HUES48 (cell line): Measurements from ENCODE around the gene OSBP2.
"Not testable (repeated sequence)": the region's sequence is repeated elsewhere in the genome, so short reads cannot be mapped to it uniquely, and the experiment has no call there.

Experiments used
- H3K27ac ChIP-seq: one replicate; pipeline ENCODE4 v1.7.0; 2013; ENCODE audit warnings: low read depth, low read length, inconsistent platforms
- H3K27me3 ChIP-seq: 2 replicates; pipeline ENCODE4 v1.6.1; 2013; ENCODE audit warnings: mild to moderate bottlenecking, low read length; ENCODE audit not compliant: control insufficient read depth, insufficient read depth
- H3K36me3 ChIP-seq: 2 replicates; pipeline ENCODE4 v1.6.1; 2013; ENCODE audit warnings: low read length; ENCODE audit not compliant: control insufficient read depth, insufficient read depth
- H3K4me1 ChIP-seq: 2 replicates; pipeline ENCODE4 v1.6.1; 2013; ENCODE audit warnings: mild to moderate bottlenecking, low read length; ENCODE audit not compliant: control insufficient read depth, insufficient read depth
- H3K4me3 ChIP-seq: 2 replicates; pipeline ENCODE4 v1.5.1; 2013; ENCODE audit warnings: mild to moderate bottlenecking, low read depth, low read length
- H3K9ac ChIP-seq: 2 replicates; pipeline ENCODE4 v1.6.1; 2013; ENCODE audit warnings: mild to moderate bottlenecking, low read depth, low read length, moderate library complexity
- H3K9me3 ChIP-seq: 2 replicates; pipeline ENCODE4 v1.6.1; 2013; ENCODE audit warnings: low read length; ENCODE audit not compliant: control insufficient read depth, insufficient read depth

The OSBP2 gene

DNA sequence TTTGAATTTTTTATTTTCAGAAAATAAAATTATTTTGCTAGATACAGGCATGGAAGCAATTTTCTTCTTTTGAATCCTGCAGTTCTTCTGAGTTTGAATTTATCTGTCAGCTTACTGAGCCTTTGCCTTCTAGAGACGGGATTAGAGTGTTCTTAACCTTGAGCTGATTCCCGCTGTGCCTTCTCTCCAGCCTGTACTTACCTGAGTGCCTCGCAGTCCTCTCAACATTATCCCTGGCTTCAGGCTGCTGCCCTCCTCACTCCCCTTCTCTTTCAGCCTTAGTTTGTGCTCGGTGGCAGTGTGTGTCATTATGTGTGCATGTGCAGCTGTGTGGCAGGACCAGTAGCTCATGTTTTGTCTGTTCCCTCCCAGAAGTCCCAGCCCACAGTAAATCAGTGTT lies 24.3 kb downstream of the OSBP2 start:
- Histone ChIP-seq H3K36me3 (no peaks in the 10 kb centered on the region), H3K4me1 (no peaks in the 10 kb centered on the region), H3K9ac (no peak overlapping the region), H3K27me3 (no peaks in the 10 kb centered on the region), H3K4me3 (no peak overlapping the region), H3K9me3 (no peaks in the 10 kb centered on the region), H3K27ac (no peak overlapping the region)

DNA sequence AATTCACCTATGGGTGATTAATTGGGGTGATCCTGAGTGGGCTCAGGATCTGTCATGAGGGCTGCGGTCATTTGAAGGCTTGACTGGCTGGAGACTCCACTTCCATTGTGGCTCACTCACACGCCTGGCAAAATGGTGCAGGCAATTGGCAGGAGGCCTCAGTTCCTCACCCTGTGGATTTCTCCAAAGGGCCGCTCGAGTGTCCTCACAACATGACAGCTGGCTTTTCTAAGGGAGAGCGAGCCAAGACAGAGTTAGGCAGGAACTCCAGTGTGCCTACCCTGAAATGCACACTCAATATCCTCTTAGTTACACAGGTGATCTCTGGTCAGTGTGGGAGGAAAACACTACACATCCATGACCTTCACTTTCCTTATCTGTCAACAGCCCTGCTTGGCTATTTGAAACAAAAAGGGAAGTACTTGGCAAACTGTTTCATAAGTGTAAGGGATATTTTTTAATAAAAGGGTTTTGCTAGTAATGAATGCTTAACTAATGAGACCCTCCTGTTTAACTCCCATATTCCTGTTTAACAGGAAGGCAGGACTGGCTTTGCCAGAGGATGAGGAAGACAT lies 25.7 kb downstream of the OSBP2 start:
- Histone ChIP-seq H3K9me3 (no peaks in the 10 kb centered on the region), H3K27ac (no peak overlapping the region), H3K4me3 (no peak overlapping the region)

DNA sequence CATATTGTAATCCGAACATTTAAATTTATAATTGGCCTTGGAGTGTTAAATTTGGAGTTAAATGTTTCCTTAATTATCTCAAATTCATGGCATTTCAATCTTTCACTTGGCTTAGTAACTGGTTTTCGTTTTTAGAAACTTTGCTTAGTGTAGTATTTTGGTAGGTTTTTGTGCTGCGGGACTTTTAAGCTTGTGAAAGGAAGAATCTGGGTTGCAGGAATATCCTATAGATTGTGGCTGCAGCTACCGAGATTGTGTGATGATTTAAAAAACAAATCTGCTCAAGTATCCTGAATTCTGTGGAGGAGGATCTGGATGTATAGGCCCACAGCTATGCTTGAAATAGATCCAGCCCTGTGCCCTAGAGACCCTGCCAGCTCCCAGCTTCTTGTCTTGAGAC lies 27.1 kb downstream of the OSBP2 start:
- Histone ChIP-seq H3K36me3 (no peaks in the 10 kb centered on the region), H3K27me3 (no peaks in the 10 kb centered on the region), H3K9me3 (no peaks in the 10 kb centered on the region), H3K27ac (no peak overlapping the region), H3K4me1 (no peaks in the 10 kb centered on the region), H3K4me3 (no peak overlapping the region), H3K9ac (no peak overlapping the region)

More for the DNA sequence above, 25.7 kb downstream of the OSBP2 start:
- Histone ChIP-seq H3K9ac (no peak overlapping the region), H3K27me3 (no peaks in the 10 kb centered on the region), H3K4me1 (no peaks in the 10 kb centered on the region), H3K36me3 (no peaks in the 10 kb centered on the region)

DNA sequence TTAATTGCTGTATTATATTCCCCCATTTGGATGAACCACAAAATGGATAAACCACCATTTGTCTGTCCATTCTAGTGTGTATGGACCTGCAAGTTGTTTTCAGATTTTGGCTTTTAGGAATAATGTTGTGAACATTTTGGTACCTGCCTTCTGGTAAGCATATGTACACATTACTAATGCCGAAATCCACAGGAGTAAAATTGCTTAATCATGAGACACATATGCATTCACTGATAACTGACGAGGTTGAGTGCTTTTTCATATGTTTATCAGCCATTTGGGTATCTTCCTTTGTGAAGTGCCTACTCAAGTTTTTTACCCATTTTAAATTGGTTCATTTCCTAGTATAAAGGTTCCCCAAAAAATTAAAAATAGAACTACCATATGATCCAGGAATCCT lies 34.2 kb downstream of the OSBP2 start:
- Histone ChIP-seq H3K9ac (no peak overlapping the region), H3K4me1 (no peaks in the 10 kb centered on the region), H3K9me3 (no peaks in the 10 kb centered on the region), H3K36me3 (no peaks in the 10 kb centered on the region), H3K27me3 (no peaks in the 10 kb centered on the region), H3K27ac (no peak overlapping the region), H3K4me3 (no peak overlapping the region)

DNA sequence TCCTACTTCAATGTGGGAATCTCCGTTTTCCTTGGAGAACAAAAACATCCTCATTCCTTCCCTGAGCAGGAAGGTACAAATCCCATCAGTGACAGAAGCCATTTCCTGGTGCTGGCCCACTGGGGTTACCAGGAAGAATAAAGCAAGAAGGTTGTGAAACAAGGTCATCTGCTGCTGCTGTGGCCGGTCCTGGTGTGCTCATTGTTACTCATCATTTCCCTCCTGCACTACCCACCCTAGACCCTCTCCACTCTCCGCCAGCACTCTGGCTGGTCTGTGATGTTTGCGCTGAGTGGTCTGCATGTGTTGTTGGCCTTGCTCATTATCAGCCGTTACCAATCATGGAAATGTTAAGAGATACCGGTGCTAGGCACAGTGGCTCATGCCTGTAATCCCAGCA lies 37.0 kb downstream of the OSBP2 start:
- Histone ChIP-seq H3K4me1 (no peaks in the 10 kb centered on the region), H3K9me3 (no peaks in the 10 kb centered on the region), H3K4me3 (no peak overlapping the region), H3K27me3 (no peaks in the 10 kb centered on the region), H3K36me3 (no peaks in the 10 kb centered on the region), H3K27ac (no peak overlapping the region), H3K9ac (no peak overlapping the region)

DNA sequence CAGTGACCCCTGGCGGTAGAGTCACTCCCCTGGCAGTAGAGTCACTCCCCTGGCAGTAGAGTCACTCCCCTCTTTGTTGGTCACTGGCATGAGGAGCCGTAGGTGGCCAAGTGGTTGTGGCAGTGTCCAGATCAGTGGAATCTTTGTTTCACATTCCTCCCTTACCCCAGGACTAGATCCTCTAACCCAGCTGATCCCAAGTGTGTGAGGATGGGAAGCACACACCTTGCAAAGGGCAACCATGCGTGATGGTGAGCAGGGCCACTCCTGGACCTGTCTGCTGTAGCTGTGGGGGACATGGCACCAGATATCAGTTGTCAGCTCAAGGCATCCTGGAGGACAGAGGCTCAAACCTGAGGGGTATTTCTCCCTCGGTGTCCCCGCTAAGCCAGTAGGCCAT lies 37.8 kb downstream of the OSBP2 start:
- H3K4me1 ChIP-seq = no peaks in the 10 kb centered on the region
- no peak overlapping the region for H3K9ac ChIP-seq
- no peaks in the 10 kb centered on the region for H3K36me3 ChIP-seq
- H3K27me3 ChIP-seq = no peaks in the 10 kb centered on the region
- no peak overlapping the region for H3K4me3 ChIP-seq
- H3K9me3 ChIP-seq = no peaks in the 10 kb centered on the region
- H3K27ac ChIP-seq = no peak overlapping the region

DNA sequence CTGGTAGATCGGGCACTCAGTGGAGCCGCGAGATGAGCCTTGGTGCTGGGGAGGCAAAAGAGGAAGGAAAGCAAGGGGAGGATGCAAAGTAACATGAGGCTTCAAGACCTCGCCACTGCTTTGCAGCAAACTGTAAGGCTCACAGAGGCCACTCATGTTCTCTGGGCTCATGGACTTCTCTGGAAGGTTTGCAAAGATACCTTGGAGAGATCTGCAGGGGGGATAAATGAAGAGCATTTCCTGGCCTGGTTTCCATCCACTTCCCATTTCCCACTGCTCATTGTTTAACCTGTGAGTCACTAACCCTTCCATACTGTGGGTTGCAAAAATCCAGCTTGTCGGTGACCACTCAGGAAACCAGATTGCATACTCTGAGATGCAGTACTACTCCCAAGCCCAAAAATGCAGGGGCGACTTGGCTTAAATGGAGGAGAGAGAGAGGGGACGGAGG lies 38.5 kb downstream of the OSBP2 start:
- Histone ChIP-seq H3K36me3 (no peaks in the 10 kb centered on the region), H3K27ac (no peak overlapping the region), H3K4me1 (no peaks in the 10 kb centered on the region), H3K9ac (no peak overlapping the region), H3K27me3 (no peaks in the 10 kb centered on the region), H3K4me3 (no peak overlapping the region), H3K9me3 (no peaks in the 10 kb centered on the region)

DNA sequence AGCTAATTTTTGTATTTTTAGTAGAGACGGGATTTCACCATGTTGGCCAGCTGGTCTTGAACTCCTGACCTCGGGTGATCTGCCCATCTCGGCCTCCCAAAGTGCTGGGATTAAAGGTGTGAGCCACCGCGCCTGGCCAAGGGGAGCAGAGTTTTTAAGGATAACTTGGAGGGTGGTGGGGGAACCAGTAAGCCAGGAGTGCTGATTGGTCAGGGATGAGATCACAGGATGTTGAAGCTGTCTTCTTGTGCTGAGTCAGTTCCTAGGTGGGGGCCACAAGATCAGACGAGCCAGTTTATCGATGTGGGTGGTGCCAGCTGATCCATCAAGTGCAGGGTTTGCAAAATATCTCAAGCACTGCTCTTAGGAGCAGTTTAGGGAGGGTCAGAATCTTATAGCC lies 45.3 kb downstream of the OSBP2 start:
- not testable (repeated sequence) for H3K27ac ChIP-seq, H3K9me3 ChIP-seq, H3K4me3 ChIP-seq, H3K27me3 ChIP-seq, H3K4me1 ChIP-seq, H3K9ac ChIP-seq, H3K36me3 ChIP-seq

DNA sequence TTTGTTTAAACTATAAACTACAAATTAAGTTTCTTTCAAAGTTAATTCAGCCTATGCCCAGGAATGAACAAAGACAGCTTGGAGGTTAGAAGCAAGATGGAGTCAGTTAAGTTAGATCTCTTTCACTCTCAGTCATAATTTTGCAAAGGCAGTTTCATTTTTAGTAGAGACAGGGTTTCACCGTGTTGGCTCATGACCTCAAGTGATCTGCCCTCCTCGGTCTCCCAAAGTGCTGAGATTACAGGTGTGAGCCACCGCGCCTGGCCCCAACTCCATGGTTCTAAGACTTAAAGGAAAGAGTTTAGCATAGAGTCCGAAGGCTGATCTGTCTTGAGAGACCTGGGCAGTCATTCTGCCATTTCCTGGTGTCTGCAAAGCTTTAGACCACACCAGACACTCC lies 45.8 kb downstream of the OSBP2 start:
- H3K9me3 ChIP-seq, H3K27me3 ChIP-seq, H3K4me3 ChIP-seq, H3K4me1 ChIP-seq, H3K36me3 ChIP-seq, H3K27ac ChIP-seq, H3K9ac ChIP-seq: not testable (repeated sequence)

DNA sequence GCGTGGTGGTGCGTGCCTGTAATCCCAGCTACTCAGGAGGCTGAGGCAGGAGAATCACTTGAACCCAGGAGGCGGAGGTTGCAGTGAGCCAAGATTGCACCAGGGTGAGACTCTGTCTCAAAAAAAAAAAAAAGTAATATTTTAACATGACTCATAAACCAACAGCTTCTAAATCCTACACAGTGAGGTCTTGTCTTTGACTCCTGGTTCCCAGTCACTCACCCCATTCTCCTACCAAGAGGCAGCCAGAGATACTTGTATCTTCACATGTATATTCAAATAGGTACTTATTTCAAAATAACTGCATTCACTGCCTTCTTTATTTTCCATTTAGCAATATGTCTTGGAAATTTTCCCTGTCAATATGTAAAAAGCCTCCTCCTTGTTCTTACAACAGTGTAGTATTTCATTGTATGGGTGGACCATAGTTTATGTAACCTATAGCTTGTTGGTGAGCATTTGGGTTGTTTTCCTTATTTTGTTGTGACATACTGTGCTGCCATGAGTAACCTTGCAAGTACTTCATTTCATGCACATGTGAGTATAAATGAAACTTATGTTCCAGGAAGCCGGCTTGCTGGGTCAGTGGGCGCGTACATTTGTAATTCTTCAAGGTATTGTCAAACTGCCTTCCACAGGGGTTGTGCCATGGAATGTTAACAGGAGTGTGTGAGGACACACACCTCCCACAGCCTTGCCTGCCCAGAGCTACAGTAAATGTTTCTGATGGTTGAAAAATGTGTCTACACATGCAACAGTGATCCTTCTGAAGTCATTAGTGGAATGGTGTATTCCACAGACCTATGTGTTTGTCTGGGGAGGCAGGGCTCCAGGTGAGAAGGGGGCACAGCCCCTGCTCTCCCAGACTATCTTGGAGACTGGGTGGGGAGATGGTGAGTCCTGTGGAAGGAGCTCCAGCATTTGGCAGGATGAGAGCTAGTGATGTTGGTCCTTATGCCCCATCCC lies 47.9 kb downstream of the OSBP2 start:
- Histone ChIP-seq H3K9me3 (no peaks in the 10 kb centered on the region), H3K36me3 (no peaks in the 10 kb centered on the region), H3K4me3 (no peak overlapping the region), H3K4me1 (no peaks in the 10 kb centered on the region), H3K27ac (no peak overlapping the region), H3K9ac (no peak overlapping the region), H3K27me3 (no peaks in the 10 kb centered on the region)

DNA sequence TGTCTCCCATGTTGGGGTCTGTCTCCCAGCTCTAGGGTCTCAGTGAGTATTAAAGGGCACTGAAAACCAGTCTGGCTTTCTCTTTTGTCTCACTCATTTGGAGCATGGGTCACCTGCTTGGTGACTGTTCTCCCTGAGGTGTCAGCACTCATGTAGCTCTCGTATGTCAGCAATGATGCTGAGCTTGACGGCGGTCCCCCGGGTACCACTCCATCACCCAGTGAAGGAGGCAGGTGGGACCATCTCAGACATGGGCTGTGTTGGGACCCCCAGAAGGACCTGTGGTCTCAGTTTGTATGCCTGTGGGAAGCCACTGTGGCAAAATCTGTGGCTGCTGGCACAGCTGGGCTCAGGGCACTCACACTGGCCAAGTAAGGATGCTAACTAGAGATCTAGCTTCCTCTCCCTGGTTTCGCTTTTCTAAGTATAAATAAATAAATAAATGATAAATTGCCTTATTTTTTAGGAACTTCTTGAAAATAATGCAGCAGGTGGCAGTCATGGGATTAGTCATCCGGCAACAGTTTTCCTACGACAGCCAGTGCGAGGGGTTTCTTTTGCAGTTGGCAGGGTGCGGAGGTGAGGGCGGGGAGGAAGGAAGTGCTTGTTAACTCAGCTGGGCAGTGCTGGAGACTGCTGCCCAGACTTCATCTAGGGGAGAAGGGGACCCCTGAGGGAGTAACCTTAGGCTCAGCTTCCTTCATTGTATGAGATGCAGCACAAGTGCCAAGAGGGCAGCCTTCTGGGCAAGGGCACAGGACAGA lies 48.8 kb downstream of the OSBP2 start:
- Histone ChIP-seq H3K4me1 (no peaks in the 10 kb centered on the region), H3K27ac (no peak overlapping the region), H3K36me3 (no peaks in the 10 kb centered on the region), H3K9me3 (no peaks in the 10 kb centered on the region), H3K9ac (no peak overlapping the region), H3K4me3 (no peak overlapping the region), H3K27me3 (no peaks in the 10 kb centered on the region)
